Caco-2 (cell line): ENCODE measurements around the gene PTPRN2. TPM values are rescaled to one million over a fixed set of nuclear protein-coding genes. Genes with fewer than 3 reads are reported as not detected.
"Not testable (repeated sequence)": the region's sequence is repeated elsewhere in the genome, so short reads cannot be mapped to it uniquely, and the experiment has no call there.

Experiments
- BruUV-seq: library from RNA; stranded (reverse); fragments of 400-500 nt; replicated peaks from 2 replicates; lab custom pipeline; 2021; lab: Mats Ljungman, UMichigan
- CTCF ChIA-PET: fragments of 300-600 bp; sonication (Branson Sonifier 250); formaldehyde crosslinking; loops from one replicate; lab custom pipeline; 2022; ENCODE audit warnings: antibody characterized with exemption; lab: Charles Lee
- POLR2A ChIA-PET: fragments of 300-600 bp; sonication (Branson Sonifier 250); formaldehyde crosslinking; loops from one replicate; lab custom pipeline; 2022; ENCODE audit warnings: antibody characterized with exemption; lab: Charles Lee
- DNase-seq, 2 experiments: peaks; one replicate each; pipeline versions ENCODE4 v3.0.0 to v3.0.0-alpha.2; 2020 to 2022
- H3K27me3 ChIP-seq: replicated peaks from 2 replicates; pipeline ENCODE4 v1.6.0; 2011; ENCODE audit warnings: low read length; ENCODE audit not compliant: control insufficient read depth, insufficient read depth
- H3K36me3 ChIP-seq: 2 replicates; pipeline ENCODE4 v1.5.1; 2011; ENCODE audit warnings: low read length; ENCODE audit not compliant: control insufficient read depth, insufficient read depth
- H3K4me1 ChIP-seq: fragments of 250-450 bp; sonication (Bioruptor Pico); 2 replicates; pipeline ENCODE4 v1.5.1; 2020; ENCODE audit warnings: mild to moderate bottlenecking
- H3K4me3 ChIP-seq: 2 replicates; pipeline ENCODE4 v1.5.1; 2011; ENCODE audit warnings: low read depth, mild to moderate bottlenecking, control low read depth, low read length
- H3K9me3 ChIP-seq: fragments of 250-450 bp; sonication (Bioruptor Pico); 2 replicates; pipeline ENCODE4 v1.5.1; 2020; ENCODE audit warnings: mild to moderate bottlenecking, moderate library complexity
- H3K27ac Mint-ChIP-seq: one replicate; pipeline ENCODE4 v1.8.0; 2022; ENCODE audit warnings: mixed read lengths; ENCODE audit not compliant: unreplicated experiment
- H3K27me3 Mint-ChIP-seq: one replicate; pipeline ENCODE4 v1.8.0; 2022; ENCODE audit warnings: mixed read lengths; ENCODE audit not compliant: insufficient read depth, unreplicated experiment
- H3K36me3 Mint-ChIP-seq: one replicate; pipeline ENCODE4 v1.8.0; 2022; ENCODE audit warnings: mild to moderate bottlenecking, mixed read lengths; ENCODE audit not compliant: insufficient read depth, unreplicated experiment
- H3K4me1 Mint-ChIP-seq: one replicate; pipeline ENCODE4 v1.8.0; 2022; ENCODE audit warnings: low read depth, mixed read lengths; ENCODE audit not compliant: unreplicated experiment
- H3K4me3 Mint-ChIP-seq: one replicate; pipeline ENCODE4 v1.8.0; 2022; ENCODE audit warnings: mild to moderate bottlenecking, moderate library complexity, mixed read lengths; ENCODE audit not compliant: unreplicated experiment
- H3K9me3 Mint-ChIP-seq: one replicate; pipeline ENCODE4 v1.8.0; 2022; ENCODE audit warnings: mixed read lengths; ENCODE audit not compliant: unreplicated experiment
- intact Hi-C: fragments of 100-400 bp; cut with micrococcal nuclease; formaldehyde crosslinking; loops from one replicate; pipeline ENCODE4 v1.10.0; 2022; ENCODE audit not compliant: unreplicated experiment
- total RNA-seq: library from RNA; stranded (reverse); gene quantifications from 2 replicates; pipeline ENCODE4 v1.2.3, GENCODE V29; 2022
- TF ChIP-seq, protein P1 (sequence below), 2 experiments: fragments of 200-600 bp in 1 of 2; IDR thresholded peaks; 1 replicate in 1 of 2; 2 replicates in 1 of 2; pipeline versions ENCODE4 v1.5.1 to v1.8.0; 2011 to 2022; ENCODE audit warnings: antibody characterized with exemption in 1 of 2, control low read depth in 1 of 2, inconsistent platforms in 1 of 2, low read depth in 1 of 2, low read length in 1 of 2, mild to moderate bottlenecking in 1 of 2, moderate library complexity in 1 of 2; ENCODE audit not compliant: insufficient read depth in 1 of 2, severe bottlenecking in 1 of 2, unreplicated experiment in 1 of 2

PTPRN2 gene
- total RNA-seq, 1 experiment from 2014 or later: 1.4 TPM

GRCh38 chr7:157493776-157494175 is 1093.8 kb downstream of the PTPRN2 start:
- Mint-ChIP-seq H3K9me3 (peaks cover 18% of the 10 kb centered on the region), H3K27me3 (peaks cover 6% of the 10 kb centered on the region), H3K4me1 (no peaks in the 10 kb centered on the region), H3K27ac (no peak overlapping the region), H3K4me3 (no peak overlapping the region), H3K36me3 (no peaks in the 10 kb centered on the region)
- intact Hi-C loops: no loop called here
- no peaks in the 10 kb centered on the region for H3K4me1 ChIP-seq
- BruUV-seq: no TSS peak
- no peaks in the 10 kb centered on the region for H3K27me3 ChIP-seq
- H3K36me3 ChIP-seq: no peaks in the 10 kb centered on the region
- H3K9me3 ChIP-seq: peaks cover 8% of the 10 kb centered on the region; the same call in 1 of the 2 replicates
- ChIA-PET POLR2A (no interaction called here), CTCF (no interaction called here)
- H3K4me3 ChIP-seq: no peak overlapping the region
- TF ChIP-seq, protein P1, sequence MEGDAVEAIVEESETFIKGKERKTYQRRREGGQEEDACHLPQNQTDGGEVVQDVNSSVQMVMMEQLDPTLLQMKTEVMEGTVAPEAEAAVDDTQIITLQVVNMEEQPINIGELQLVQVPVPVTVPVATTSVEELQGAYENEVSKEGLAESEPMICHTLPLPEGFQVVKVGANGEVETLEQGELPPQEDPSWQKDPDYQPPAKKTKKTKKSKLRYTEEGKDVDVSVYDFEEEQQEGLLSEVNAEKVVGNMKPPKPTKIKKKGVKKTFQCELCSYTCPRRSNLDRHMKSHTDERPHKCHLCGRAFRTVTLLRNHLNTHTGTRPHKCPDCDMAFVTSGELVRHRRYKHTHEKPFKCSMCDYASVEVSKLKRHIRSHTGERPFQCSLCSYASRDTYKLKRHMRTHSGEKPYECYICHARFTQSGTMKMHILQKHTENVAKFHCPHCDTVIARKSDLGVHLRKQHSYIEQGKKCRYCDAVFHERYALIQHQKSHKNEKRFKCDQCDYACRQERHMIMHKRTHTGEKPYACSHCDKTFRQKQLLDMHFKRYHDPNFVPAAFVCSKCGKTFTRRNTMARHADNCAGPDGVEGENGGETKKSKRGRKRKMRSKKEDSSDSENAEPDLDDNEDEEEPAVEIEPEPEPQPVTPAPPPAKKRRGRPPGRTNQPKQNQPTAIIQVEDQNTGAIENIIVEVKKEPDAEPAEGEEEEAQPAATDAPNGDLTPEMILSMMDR (IDR thresholded peaks at IDR 0.05; ENCODE audit: insufficient read depth in 1 of 2, low read depth in 1 of 2, low read length in 1 of 2, severe bottlenecking in 1 of 2, unreplicated experiment in 1 of 2): no peak
- no peak for DNase-seq

- Mint-ChIP-seq H3K27ac (no peak overlapping the region), H3K4me3 (no peak overlapping the region), H3K27me3 (peaks cover 6% of the 10 kb centered on the region), H3K9me3 (peaks cover 18% of the 10 kb centered on the region), H3K36me3 (no peaks in the 10 kb centered on the region), H3K4me1 (no peaks in the 10 kb centered on the region)
- H3K4me1 ChIP-seq: no peaks in the 10 kb centered on the region
- no peaks in the 10 kb centered on the region for H3K36me3 ChIP-seq
- ChIA-PET CTCF (no interaction called here), POLR2A (no interaction called here)
- intact Hi-C loops: no loop called here
- no peak for DNase-seq
- no peaks in the 10 kb centered on the region for H3K27me3 ChIP-seq
- no peak overlapping the region for H3K4me3 ChIP-seq
- TF ChIP-seq, protein P1 (IDR thresholded peaks at IDR 0.05; ENCODE audit: insufficient read depth in 1 of 2, low read depth in 1 of 2, low read length in 1 of 2, severe bottlenecking in 1 of 2, unreplicated experiment in 1 of 2): no peak
- BruUV-seq: no TSS peak
- H3K9me3 ChIP-seq: peaks cover 8% of the 10 kb centered on the region; the same call in 1 of the 2 replicates
Measured at GRCh38 chr7:157493017-157493416, 1094.6 kb downstream of the PTPRN2 start.

DNA sequence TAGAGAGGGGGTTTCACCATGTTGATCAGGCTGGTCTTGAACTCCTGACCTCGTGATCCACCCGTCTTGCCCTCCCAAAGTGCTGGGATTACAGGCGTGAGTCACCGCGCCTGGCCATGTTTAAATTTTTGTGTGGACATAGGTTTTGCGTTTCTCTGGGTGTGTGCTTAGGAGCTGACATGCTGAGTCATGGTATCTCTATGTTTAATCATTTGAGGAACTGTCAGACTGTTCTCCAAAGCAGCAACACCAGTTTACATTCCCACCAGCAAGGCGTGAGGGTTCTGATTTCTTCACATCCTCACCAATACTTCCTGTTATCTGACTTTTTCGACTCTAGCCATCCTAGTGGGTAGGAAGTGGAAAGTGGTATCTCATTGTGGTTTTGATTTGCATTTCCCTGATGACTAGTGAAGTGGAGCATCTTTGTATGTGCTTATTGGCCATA is 1097.1 kb downstream of the PTPRN2 start:
- Histone ChIP-seq H3K4me3 (no peak overlapping the region), H3K4me1 (no peaks in the 10 kb centered on the region), H3K36me3 (no peaks in the 10 kb centered on the region), H3K27me3 (no peaks in the 10 kb centered on the region), H3K9me3 (peaks cover 8% of the 10 kb centered on the region; the same call in 1 of the 2 replicates)
- CTCF ChIA-PET: no interaction called here
- intact Hi-C loops: no loop called here
- POLR2A ChIA-PET: no interaction called here
- TF ChIP-seq, protein P1 (IDR thresholded peaks at IDR 0.05; ENCODE audit: insufficient read depth in 1 of 2, low read depth in 1 of 2, low read length in 1 of 2, severe bottlenecking in 1 of 2, unreplicated experiment in 1 of 2): no peak
- Mint-ChIP-seq H3K4me3 (no peak overlapping the region), H3K27ac (no peak overlapping the region), H3K4me1 (no peaks in the 10 kb centered on the region), H3K36me3 (no peaks in the 10 kb centered on the region), H3K9me3 (peaks cover 18% of the 10 kb centered on the region), H3K27me3 (peaks cover 6% of the 10 kb centered on the region)
- no peak for DNase-seq
- BruUV-seq: no TSS peak

- H3K27ac Mint-ChIP-seq, POLR2A ChIA-PET: not testable (repeated sequence)
Measured at GRCh38 chr7:157489870-157490269, 1097.8 kb downstream of the PTPRN2 start.

More at GRCh38 chr7:157489870-157490269, 1097.8 kb downstream of the PTPRN2 start:
- CTCF ChIA-PET, H3K27me3 ChIP-seq, H3K27me3 Mint-ChIP-seq, H3K9me3 ChIP-seq, H3K4me1 ChIP-seq, H3K4me3 Mint-ChIP-seq, DNase-seq, H3K36me3 Mint-ChIP-seq, H3K4me1 Mint-ChIP-seq, intact Hi-C loops, H3K36me3 ChIP-seq, BruUV-seq, H3K4me3 ChIP-seq: not testable (repeated sequence)
- peaks cover 18% of the 10 kb centered on the region for H3K9me3 Mint-ChIP-seq
